ENCODE measurements around the gene RMND1. TPM values are rescaled to one million over a fixed set of nuclear protein-coding genes. Genes with fewer than 3 reads are reported as not detected.
"Not testable (repeated sequence)": the region's sequence is repeated elsewhere in the genome, so short reads cannot be mapped to it uniquely, and the experiment has no call there.

The RMND1 gene
- total and polyA plus RNA-seq, 3 experiments from 2014 or later = 10.4 to 25.6 (median 24.5) TPM

DNA sequence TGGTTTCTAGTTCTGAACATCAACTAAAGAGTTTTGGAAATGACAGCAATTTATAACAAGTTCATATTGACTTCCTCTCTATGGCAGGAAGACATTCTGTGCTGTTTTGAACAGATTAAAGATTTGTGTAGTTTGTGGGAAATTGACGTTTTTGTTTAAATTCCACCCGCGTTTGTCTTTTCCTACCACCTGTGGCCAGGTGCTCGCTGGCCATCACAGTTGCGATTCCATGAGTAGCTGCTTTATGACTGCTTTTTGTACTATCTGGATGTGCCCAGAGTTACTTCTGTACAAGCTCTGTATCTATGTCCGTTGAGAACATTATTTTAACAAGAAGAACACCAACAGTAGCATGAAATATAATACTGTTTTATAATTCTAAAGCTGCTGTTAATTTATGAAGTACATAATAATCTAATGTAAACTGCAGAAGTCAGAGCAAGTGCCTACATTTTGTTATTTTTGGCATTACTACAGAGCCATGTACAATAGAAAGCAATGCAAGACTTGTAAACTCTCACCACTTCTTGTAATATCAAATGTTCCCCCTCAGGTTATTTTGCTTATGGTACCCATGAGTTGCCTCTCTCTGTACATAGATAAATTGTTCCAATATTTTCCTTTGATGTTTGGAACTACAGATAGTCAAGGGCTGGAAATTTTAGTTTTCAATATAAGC lies 94.0 kb downstream of the RMND1 start:
- no peak overlapping the region for H3K4me3 Mint-ChIP-seq
- peaks cover 5% of the 10 kb centered on the region for H3K36me3 ChIP-seq (ENCODE audit: insufficient read depth, low read length)
- no peak for DNase-seq
- POLR2A ChIA-PET = interaction anchor here (0.7 kb wide), 1 partner anchor 84 kb away, joined by 3 read pairs; no protein-coding TSS in a partner anchor
- H3K4me1 ChIP-seq (ENCODE audit: insufficient read depth, low read length) = no peaks in the 10 kb centered on the region
- no peak overlapping the region for H3K4me3 ChIP-seq (ENCODE audit: low read length)
- no peaks in the 10 kb centered on the region for H3K9me3 Mint-ChIP-seq
- H3K36me3 Mint-ChIP-seq = peaks cover 0 to 37% (median 7%) of the 10 kb centered on the region in 3 donors
- H3K4me1 Mint-ChIP-seq = peaks cover 0 to 8% (median 3%) of the 10 kb centered on the region in 3 donors
- H3K27me3 Mint-ChIP-seq = no peaks in the 10 kb centered on the region
- H3K9me3 ChIP-seq (ENCODE audit: low read length) = no peaks in the 10 kb centered on the region
- H3K27ac ChIP-seq (ENCODE audit: low read depth, low read length) = no peak overlapping the region
- H3K27ac Mint-ChIP-seq = peak overlapping the region in 1 of 8 donors; percentile 67
- CTCF ChIA-PET = interaction anchor here (1.3 to 1.7 kb wide), 2 partner anchors 11 to 33 kb away, joined by 3 to 7 read pairs; no protein-coding TSS in a partner anchor
- no peaks in the 10 kb centered on the region for H3K27me3 ChIP-seq (ENCODE audit: insufficient read depth, low read length, poor library complexity, severe bottlenecking)

- not testable (repeated sequence) for H3K27me3 ChIP-seq (ENCODE audit: insufficient read depth, low read length, poor library complexity, severe bottlenecking); H3K4me1 ChIP-seq (ENCODE audit: insufficient read depth, low read length); H3K36me3 ChIP-seq (ENCODE audit: insufficient read depth, low read length); H3K4me3 ChIP-seq (ENCODE audit: low read length); DNase-seq; H3K27ac ChIP-seq (ENCODE audit: low read depth, low read length); H3K4me3 Mint-ChIP-seq; H3K27me3 Mint-ChIP-seq; H3K27ac Mint-ChIP-seq; H3K4me1 Mint-ChIP-seq; H3K9me3 Mint-ChIP-seq; H3K9me3 ChIP-seq (ENCODE audit: low read length)
- peaks cover 0 to 29% (median 7%) of the 10 kb centered on the region in 3 donors for H3K36me3 Mint-ChIP-seq
- CTCF ChIA-PET = interaction anchor here (0.9 to 1.7 kb wide), 4 partner anchors 12 to 49 kb away, joined by 3 to 7 read pairs (median 3); no protein-coding TSS in a partner anchor
- POLR2A ChIA-PET = interaction anchor here (0.7 kb wide), 1 partner anchor 85 kb away, joined by 3 read pairs; no protein-coding TSS in a partner anchor
These were observed 94.9 kb downstream of the RMND1 start for GRCh38 chr6:151356983-151357382.

Other genes starting within 250 kb of the RMND1 start
- 1 to 10 TPM; 1.1 to 1.3 TPM for gene AKAP12, start 212.2 kb downstream of the RMND1 start, total RNA-seq
- 0.03 TPM for gene AKAP12, start 212.2 kb downstream of the RMND1 start, polyA plus RNA-seq
- 10 to 100 TPM; 23.4 to 24.3 TPM for gene ZBTB2, start 60.6 kb downstream of the RMND1 start, total RNA-seq
- gene ZBTB2, start 60.6 kb downstream of the RMND1 start, polyA plus RNA-seq = 24.0 TPM
- not detected for gene CCDC170, start 41.9 kb upstream of the RMND1 start, total RNA-seq
- gene CCDC170, start 41.9 kb upstream of the RMND1 start, polyA plus RNA-seq = not detected

All from CD8-positive, alpha-beta memory T cell (primary cell).